PFSK-1 (cell line): ENCODE results near the gene OR4D9.

Source experiments
- FOXP2 ChIP-seq: optimal IDR thresholded peaks from 2 replicates; pipeline ENCODE3; 2011; ENCODE audit warnings: borderline replicate concordance, control low read depth, inconsistent platforms; ENCODE audit not compliant: insufficient read depth; ENCODE audit errors: extremely low read length, extremely low read depth
- POLR2AphosphoS5 ChIP-seq: IDR thresholded peaks from 2 replicates; pipeline ENCODE4 v1.6.1; 2012; ENCODE audit warnings: low read depth, mild to moderate bottlenecking, control low read depth, low read length, moderate library complexity
- TAF1 ChIP-seq: IDR thresholded peaks from 2 replicates; pipeline ENCODE4 v1.6.1; 2012; ENCODE audit warnings: low read length, control low read depth, borderline replicate concordance; ENCODE audit not compliant: insufficient read depth

GRCh38 chr11:59559886-59560285 lies 48.5 kb downstream of the OR4D9 start:
- TF ChIP-seq TAF1 (no peak), POLR2AphosphoS5 (no peak), FOXP2 (no peak)
